LNCAP (cell line): ENCODE results near the gene ZSCAN21.

ENCODE experiments used
- CTCF ChIP-seq: fragments of 450-650 bp; IDR thresholded peaks from 2 replicates; pipeline ENCODE4 v1.5.1; 2017; ENCODE audit warnings: mild to moderate bottlenecking

ZSCAN21 gene

GRCh38 chr7:100013328-100013676 lies 36.3 kb upstream of the ZSCAN21 start:
- no peak for TF ChIP-seq CTCF

- TF ChIP-seq CTCF = no peak
Measured at GRCh38 chr7:100015232-100016214, 34.1 kb upstream of the ZSCAN21 start, which contains the start of gene ZKSCAN1. Gene ZKSCAN1, plus strand, starts transcription at chr7:100015596. Its CDS starts 7,911 bp downstream, at chr7:100023507.

- no peak for TF ChIP-seq CTCF
Measured at GRCh38 chr7:100016215-100016901, 33.2 kb upstream of the ZSCAN21 start.

- TF ChIP-seq CTCF = no peak
Measured at GRCh38 chr7:100017300-100017699, 32.3 kb upstream of the ZSCAN21 start.

GRCh38 chr7:100017875-100018274 lies 31.7 kb upstream of the ZSCAN21 start:
- no peak for TF ChIP-seq CTCF

- no peak for TF ChIP-seq CTCF
Measured at GRCh38 chr7:100019908-100020307, 29.7 kb upstream of the ZSCAN21 start.

GRCh38 chr7:100021297-100021696 lies 28.3 kb upstream of the ZSCAN21 start:
- no peak for TF ChIP-seq CTCF
